Measurements from ENCODE around the gene PLCB3.

PLCB3 gene

GRCh38 chr11:64219755-64220154, 31.6 kb upstream of the PLCB3 start:
- DNase-seq (ENCODE audit: insufficient read length, low spot score) (no peak), FAIRE-seq (no peak)

DNA sequence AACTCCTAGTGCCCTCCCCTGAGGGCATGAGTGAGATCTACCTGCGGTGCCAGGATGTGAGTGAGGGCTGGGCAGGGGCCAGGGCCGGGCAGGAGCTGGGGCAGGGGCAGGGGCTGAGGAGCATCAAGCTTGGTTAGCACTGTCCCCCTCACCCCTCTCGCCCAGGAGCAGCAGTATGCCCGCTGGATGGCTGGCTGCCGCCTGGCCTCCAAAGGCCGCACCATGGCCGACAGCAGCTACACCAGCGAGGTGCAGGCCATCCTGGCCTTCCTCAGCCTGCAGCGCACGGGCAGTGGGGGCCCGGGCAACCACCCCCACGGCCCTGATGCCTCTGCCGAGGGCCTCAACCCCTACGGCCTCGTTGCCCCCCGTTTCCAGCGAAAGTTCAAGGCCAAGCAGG, 31.1 kb upstream of the PLCB3 start:
- TF ChIP-seq POU2F2 (IDR thresholded peaks at IDR 0.05; ENCODE audit: low read depth, low read length) (no peak), POLR2A (IDR thresholded peaks at IDR 0.05; ENCODE audit: low read depth, low read length) (no peak), TAF1 (IDR thresholded peaks at IDR 0.05; ENCODE audit: low read depth, low read length) (no peak), PAX5 (IDR thresholded peaks at IDR 0.05; ENCODE audit: insufficient read depth, low read length, severe bottlenecking) (no peak), POLR2AphosphoS5 (IDR thresholded peaks at IDR 0.05; ENCODE audit: low read depth, low read length) (no peak), SPI1 (IDR thresholded peaks at IDR 0.05; ENCODE audit: low read depth, low read length) (no peak)
- DNase-seq (ENCODE audit: insufficient read length, low spot score), result no peak
- no peak for FAIRE-seq

More at GRCh38 chr11:64219755-64220154, 31.6 kb upstream of the PLCB3 start:
- TF ChIP-seq TAF1 (IDR thresholded peaks at IDR 0.05; ENCODE audit: low read depth, low read length) (no peak), SPI1 (IDR thresholded peaks at IDR 0.05; ENCODE audit: low read depth, low read length) (no peak), PAX5 (IDR thresholded peaks at IDR 0.05; ENCODE audit: insufficient read depth, low read length, severe bottlenecking) (no peak), POLR2A (IDR thresholded peaks at IDR 0.05; ENCODE audit: low read depth, low read length) (no peak), POLR2AphosphoS5 (IDR thresholded peaks at IDR 0.05; ENCODE audit: low read depth, low read length) (no peak), POU2F2 (IDR thresholded peaks at IDR 0.05; ENCODE audit: low read depth, low read length) (no peak)

DNA sequence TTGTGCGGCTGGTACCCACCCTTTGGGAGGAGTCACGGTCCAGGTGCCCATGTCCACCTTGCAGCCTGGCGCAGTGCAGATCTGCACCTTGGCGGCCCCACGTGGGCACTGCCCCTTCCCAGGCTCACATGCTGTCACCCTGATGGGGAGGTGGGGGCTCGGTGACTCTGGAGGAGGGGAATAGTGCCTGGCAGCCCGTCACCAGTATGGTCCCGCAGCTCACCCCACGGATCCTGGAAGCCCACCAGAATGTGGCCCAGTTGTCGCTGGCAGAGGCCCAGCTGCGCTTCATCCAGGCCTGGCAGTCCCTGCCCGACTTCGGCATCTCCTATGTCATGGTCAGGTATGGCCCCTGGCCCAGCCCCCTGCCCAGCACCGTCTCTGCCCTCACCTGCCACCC, 30.5 kb upstream of the PLCB3 start:
- DNase-seq (ENCODE audit: insufficient read length, low spot score), result no peak
- no peak for FAIRE-seq
- no peak for TF ChIP-seq POU2F2 (IDR thresholded peaks at IDR 0.05; ENCODE audit: low read depth, low read length)
- TF ChIP-seq PAX5 (IDR thresholded peaks at IDR 0.05; ENCODE audit: insufficient read depth, low read length, severe bottlenecking), result no peak
- TF ChIP-seq SPI1 (IDR thresholded peaks at IDR 0.05; ENCODE audit: low read depth, low read length), result no peak
- TF ChIP-seq POLR2A (IDR thresholded peaks at IDR 0.05; ENCODE audit: low read depth, low read length), result no peak
- TF ChIP-seq TAF1 (IDR thresholded peaks at IDR 0.05; ENCODE audit: low read depth, low read length), result no peak
- no peak; the same call in 1 of the 2 replicates for TF ChIP-seq POLR2AphosphoS5 (IDR thresholded peaks at IDR 0.05; ENCODE audit: low read depth, low read length)

DNA sequence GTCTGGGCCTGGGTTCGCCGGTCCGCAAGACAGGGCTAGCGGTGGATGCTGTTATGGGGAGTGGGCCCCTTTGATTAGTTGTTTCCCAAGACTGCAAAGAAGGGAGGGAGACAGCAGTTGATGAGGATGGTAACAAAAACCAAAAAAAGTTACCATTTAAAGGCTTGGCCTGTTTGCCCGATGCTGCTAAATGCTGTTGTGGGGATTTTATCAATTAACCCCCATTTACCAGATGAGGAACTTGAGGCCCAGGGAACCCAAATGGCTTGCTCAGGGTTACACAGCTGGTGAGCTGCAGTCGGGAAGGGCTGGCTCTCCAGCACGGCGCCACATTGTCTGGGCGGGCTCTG, 28.7 kb upstream of the PLCB3 start:
- no peak for DNase-seq (ENCODE audit: insufficient read length, low spot score)
- FAIRE-seq, result no peak
- TF ChIP-seq POU2F2 (IDR thresholded peaks at IDR 0.05; ENCODE audit: low read depth, low read length) (no peak), SPI1 (IDR thresholded peaks at IDR 0.05; ENCODE audit: low read depth, low read length) (no peak), POLR2A (IDR thresholded peaks at IDR 0.05; ENCODE audit: low read depth, low read length) (no peak), POLR2AphosphoS5 (IDR thresholded peaks at IDR 0.05; ENCODE audit: low read depth, low read length) (no peak), TAF1 (IDR thresholded peaks at IDR 0.05; ENCODE audit: low read depth, low read length) (no peak), PAX5 (IDR thresholded peaks at IDR 0.05; ENCODE audit: insufficient read depth, low read length, severe bottlenecking) (no peak)

DNA sequence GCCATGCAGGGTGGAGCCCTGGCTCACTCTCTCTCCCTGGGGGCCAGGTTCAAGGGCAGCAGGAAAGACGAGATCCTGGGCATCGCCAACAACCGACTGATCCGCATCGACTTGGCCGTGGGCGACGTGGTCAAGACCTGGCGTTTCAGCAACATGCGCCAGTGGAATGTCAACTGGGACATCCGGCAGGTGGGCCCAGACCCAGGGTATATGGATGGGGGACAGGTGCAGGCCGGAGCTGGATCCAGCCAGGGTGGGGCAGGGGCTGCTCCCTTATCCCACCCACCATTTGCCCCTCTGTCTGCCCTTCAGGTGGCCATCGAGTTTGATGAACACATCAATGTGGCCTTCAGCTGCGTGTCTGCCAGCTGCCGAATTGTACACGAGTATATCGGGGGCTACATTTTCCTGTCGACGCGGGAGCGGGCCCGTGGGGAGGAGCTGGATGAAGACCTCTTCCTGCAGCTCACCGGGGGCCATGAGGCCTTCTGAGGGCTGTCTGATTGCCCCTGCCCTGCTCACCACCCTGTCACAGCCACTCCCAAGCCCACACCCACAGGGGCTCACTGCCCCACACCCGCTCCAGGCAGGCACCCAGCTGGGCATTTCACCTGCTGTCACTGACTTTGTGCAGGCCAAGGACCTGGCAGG, 28.2 kb upstream of the PLCB3 start:
- TF ChIP-seq POU2F2 (IDR thresholded peaks at IDR 0.05; ENCODE audit: low read depth, low read length), result no peak
- no peak for TF ChIP-seq TAF1 (IDR thresholded peaks at IDR 0.05; ENCODE audit: low read depth, low read length)
- TF ChIP-seq SPI1 (IDR thresholded peaks at IDR 0.05; ENCODE audit: low read depth, low read length), result no peak
- TF ChIP-seq POLR2AphosphoS5 (IDR thresholded peaks at IDR 0.05; ENCODE audit: low read depth, low read length), result peak; percentile 49; the same call in 1 of the 2 replicates
- FAIRE-seq (no peak), DNase-seq (ENCODE audit: insufficient read length, low spot score) (no peak)

- FAIRE-seq (no peak), DNase-seq (ENCODE audit: insufficient read length, low spot score) (no peak)
- TF ChIP-seq PAX5 (IDR thresholded peaks at IDR 0.05; ENCODE audit: insufficient read depth, low read length, severe bottlenecking) (no peak), SPI1 (IDR thresholded peaks at IDR 0.05; ENCODE audit: low read depth, low read length) (no peak), POLR2AphosphoS5 (IDR thresholded peaks at IDR 0.05; ENCODE audit: low read depth, low read length) (peak; percentile 80; the same call in 1 of the 2 replicates), POU2F2 (IDR thresholded peaks at IDR 0.05; ENCODE audit: low read depth, low read length) (no peak), TAF1 (IDR thresholded peaks at IDR 0.05; ENCODE audit: low read depth, low read length) (no peak), POLR2A (IDR thresholded peaks at IDR 0.05; ENCODE audit: low read depth, low read length) (0 out of 2 replicates have a peak, but pooled peaks have one; percentile 25)
Measured at GRCh38 chr11:64224151-64224890, 27.0 kb upstream of the PLCB3 start.

GRCh38 chr11:64224891-64225607, 26.3 kb upstream of the PLCB3 start:
- peak; percentile 20 for FAIRE-seq
- peak; percentile 30 for DNase-seq (ENCODE audit: insufficient read length, low spot score)

GRCh38 chr11:64225608-64226506, 25.5 kb upstream of the PLCB3 start, which contains the start of the genes NUDT22 and TRPT1:
TSS of gene NUDT22 (plus strand) at chr11:64226274. CDS start at chr11:64226653, 379 bp downstream.
TSS of gene TRPT1 (minus strand) at chr11:64226186. CDS start at chr11:64225860, 326 bp downstream.
- FAIRE-seq (peak; percentile 90), DNase-seq (ENCODE audit: insufficient read length, low spot score) (peak; percentile 96)
- peak; percentile 81 for TF ChIP-seq SPI1 (IDR thresholded peaks at IDR 0.05; ENCODE audit: low read depth, low read length)
- TF ChIP-seq POU2F2 (IDR thresholded peaks at IDR 0.05; ENCODE audit: low read depth, low read length), result no peak
- no peak; the same call in 1 of the 2 replicates for TF ChIP-seq POLR2A (IDR thresholded peaks at IDR 0.05; ENCODE audit: low read depth, low read length)
- no peak for TF ChIP-seq TAF1 (IDR thresholded peaks at IDR 0.05; ENCODE audit: low read depth, low read length)
- no peak for TF ChIP-seq PAX5 (IDR thresholded peaks at IDR 0.05; ENCODE audit: insufficient read depth, low read length, severe bottlenecking)
- peak; percentile 15; the same call in 1 of the 2 replicates for TF ChIP-seq POLR2AphosphoS5 (IDR thresholded peaks at IDR 0.05; ENCODE audit: low read depth, low read length)

More at GRCh38 chr11:64224891-64225607, 26.3 kb upstream of the PLCB3 start:
- no peak for TF ChIP-seq POU2F2 (IDR thresholded peaks at IDR 0.05; ENCODE audit: low read depth, low read length)
- no peak; the same call in 1 of the 2 replicates for TF ChIP-seq POLR2A (IDR thresholded peaks at IDR 0.05; ENCODE audit: low read depth, low read length)
- TF ChIP-seq PAX5 (IDR thresholded peaks at IDR 0.05; ENCODE audit: insufficient read depth, low read length, severe bottlenecking), result no peak
- 0 out of 2 replicates have a peak, but pooled peaks have one; percentile 15 for TF ChIP-seq POLR2AphosphoS5 (IDR thresholded peaks at IDR 0.05; ENCODE audit: low read depth, low read length)
- TF ChIP-seq TAF1 (IDR thresholded peaks at IDR 0.05; ENCODE audit: low read depth, low read length), result no peak
- TF ChIP-seq SPI1 (IDR thresholded peaks at IDR 0.05; ENCODE audit: low read depth, low read length), result 0 out of 2 replicates have a peak, but pooled peaks have one; percentile 28
